Measurements from ENCODE around the gene SPRR1A. TPM values are rescaled to one million over a fixed set of nuclear protein-coding genes. Genes with fewer than 3 reads are reported as not detected.

The SPRR1A gene
- total and polyA plus RNA-seq, 4 donors: not detected

DNA sequence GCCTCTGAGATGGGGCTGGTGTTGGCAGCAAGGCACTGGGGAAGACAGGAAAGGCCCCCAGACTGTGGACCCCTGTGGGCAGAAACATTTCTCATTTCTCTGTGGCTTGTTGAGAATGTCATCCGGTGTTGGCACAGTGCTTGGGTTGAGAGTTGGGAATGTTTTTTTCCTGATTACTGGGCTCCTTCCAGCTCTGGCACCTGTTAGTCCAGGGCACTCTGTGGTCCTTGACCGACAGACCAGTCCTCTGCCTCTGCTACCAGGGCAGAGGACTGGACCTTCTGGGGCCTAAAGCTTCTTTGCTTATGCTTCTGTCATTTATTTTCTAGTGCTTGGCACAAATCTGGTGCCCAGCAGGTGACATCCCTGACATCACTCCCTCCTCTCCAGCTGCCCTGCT is 41.7 kb upstream of the SPRR1A start:
- ATAC-seq (ENCODE audit: insufficient read depth, low FRiP score) (no peak), DNase-seq (no peak)
- Histone ChIP-seq H3K27me3 (ENCODE audit: control insufficient read depth in 3 of 3, insufficient read depth in 3 of 3, low read length in 2 of 3) (no peaks in the 10 kb centered on the region), H3K9me3 (ENCODE audit: control insufficient read depth in 4 of 4, insufficient read depth in 3 of 4, low read length in 3 of 4) (peaks cover 0 to 8% (median 0%) of the 10 kb centered on the region in 4 donors), H3K4me1 (ENCODE audit: control insufficient read depth in 5 of 5, insufficient read depth in 5 of 5, low read length in 5 of 5) (no peaks in the 10 kb centered on the region), H3K4me3 (no peak overlapping the region), H3K27ac (ENCODE audit: low read depth in 1 of 2, low read length in 1 of 2) (no peak overlapping the region), H3K36me3 (ENCODE audit: control insufficient read depth in 4 of 4, insufficient read depth in 4 of 4, low read length in 4 of 4) (no peaks in the 10 kb centered on the region), H3K9ac (ENCODE audit: insufficient read depth in 1 of 2, low read length in 2 of 2) (no peak overlapping the region)
- TF ChIP-seq, protein P1, sequence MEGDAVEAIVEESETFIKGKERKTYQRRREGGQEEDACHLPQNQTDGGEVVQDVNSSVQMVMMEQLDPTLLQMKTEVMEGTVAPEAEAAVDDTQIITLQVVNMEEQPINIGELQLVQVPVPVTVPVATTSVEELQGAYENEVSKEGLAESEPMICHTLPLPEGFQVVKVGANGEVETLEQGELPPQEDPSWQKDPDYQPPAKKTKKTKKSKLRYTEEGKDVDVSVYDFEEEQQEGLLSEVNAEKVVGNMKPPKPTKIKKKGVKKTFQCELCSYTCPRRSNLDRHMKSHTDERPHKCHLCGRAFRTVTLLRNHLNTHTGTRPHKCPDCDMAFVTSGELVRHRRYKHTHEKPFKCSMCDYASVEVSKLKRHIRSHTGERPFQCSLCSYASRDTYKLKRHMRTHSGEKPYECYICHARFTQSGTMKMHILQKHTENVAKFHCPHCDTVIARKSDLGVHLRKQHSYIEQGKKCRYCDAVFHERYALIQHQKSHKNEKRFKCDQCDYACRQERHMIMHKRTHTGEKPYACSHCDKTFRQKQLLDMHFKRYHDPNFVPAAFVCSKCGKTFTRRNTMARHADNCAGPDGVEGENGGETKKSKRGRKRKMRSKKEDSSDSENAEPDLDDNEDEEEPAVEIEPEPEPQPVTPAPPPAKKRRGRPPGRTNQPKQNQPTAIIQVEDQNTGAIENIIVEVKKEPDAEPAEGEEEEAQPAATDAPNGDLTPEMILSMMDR (IDR thresholded peaks at IDR 0.05; ENCODE audit: control extremely low read depth, extremely low read depth): no peak
- 68 to 88% methylated on average over 2 of the region's 2 CpGs for WGBS, 2 donors

- Histone ChIP-seq H3K27me3 (ENCODE audit: control insufficient read depth in 3 of 3, insufficient read depth in 3 of 3, low read length in 2 of 3) (no peaks in the 10 kb centered on the region), H3K9ac (ENCODE audit: insufficient read depth in 1 of 2, low read length in 2 of 2) (no peak overlapping the region), H3K4me1 (ENCODE audit: control insufficient read depth in 5 of 5, insufficient read depth in 5 of 5, low read length in 5 of 5) (no peaks in the 10 kb centered on the region), H3K36me3 (ENCODE audit: control insufficient read depth in 4 of 4, insufficient read depth in 4 of 4, low read length in 4 of 4) (no peaks in the 10 kb centered on the region), H3K9me3 (ENCODE audit: control insufficient read depth in 4 of 4, insufficient read depth in 3 of 4, low read length in 3 of 4) (peaks cover 0 to 5% (median 0%) of the 10 kb centered on the region in 4 donors), H3K4me3 (no peak overlapping the region), H3K27ac (ENCODE audit: low read depth in 1 of 2, low read length in 1 of 2) (no peak overlapping the region)
- 73 to 83% methylated on average over 3 of the region's 3 CpGs for WGBS, 2 donors
- ATAC-seq (ENCODE audit: insufficient read depth, low FRiP score) (no peak), DNase-seq (no peak)
- TF ChIP-seq, protein P1 (IDR thresholded peaks at IDR 0.05; ENCODE audit: control extremely low read depth, extremely low read depth): no peak
Measured at GRCh38 chr1:152946248-152946647, 37.6 kb upstream of the SPRR1A start.

- Histone ChIP-seq H3K36me3 (ENCODE audit: control insufficient read depth in 4 of 4, insufficient read depth in 4 of 4, low read length in 4 of 4) (no peaks in the 10 kb centered on the region), H3K4me3 (no peak within 1 kb of the TSS), H3K27me3 (ENCODE audit: control insufficient read depth in 3 of 3, insufficient read depth in 3 of 3, low read length in 2 of 3) (no peaks in the 10 kb centered on the region), H3K9ac (ENCODE audit: insufficient read depth in 1 of 2, low read length in 2 of 2) (no peak within 1 kb of the TSS), H3K9me3 (ENCODE audit: control insufficient read depth in 4 of 4, insufficient read depth in 3 of 4, low read length in 3 of 4) (peaks cover 0 to 5% (median 0%) of the 10 kb centered on the region in 4 donors), H3K4me1 (ENCODE audit: control insufficient read depth in 5 of 5, insufficient read depth in 5 of 5, low read length in 5 of 5) (no peaks in the 10 kb centered on the region), H3K27ac (ENCODE audit: low read depth in 1 of 2, low read length in 1 of 2) (no peak within 1 kb of the TSS)
- no peak for DNase-seq
- no peak for ATAC-seq (ENCODE audit: insufficient read depth, low FRiP score)
- 71 to 76% methylated on average over 4 of the region's 4 CpGs for WGBS, 2 donors
- TF ChIP-seq, protein P1 (IDR thresholded peaks at IDR 0.05; ENCODE audit: control extremely low read depth, extremely low read depth): no peak
Measured at GRCh38 chr1:152946651-152947256, 37.1 kb upstream of the SPRR1A start, which contains the start of gene SPRR5. SPRR5 (plus strand) TSS chr1:152947206; CDS start chr1:152948555, 1,349 bp downstream.

GRCh38 chr1:152951711-152952110 is 32.2 kb upstream of the SPRR1A start:
- Histone ChIP-seq H3K36me3 (ENCODE audit: control insufficient read depth in 4 of 4, insufficient read depth in 4 of 4, low read length in 4 of 4) (no peaks in the 10 kb centered on the region), H3K27me3 (ENCODE audit: control insufficient read depth in 3 of 3, insufficient read depth in 3 of 3, low read length in 2 of 3) (peaks cover 0 to 5% (median 0%) of the 10 kb centered on the region in 3 donors), H3K9me3 (ENCODE audit: control insufficient read depth in 4 of 4, insufficient read depth in 3 of 4, low read length in 3 of 4) (peaks cover 0 to 6% (median 0%) of the 10 kb centered on the region in 4 donors), H3K9ac (ENCODE audit: insufficient read depth in 1 of 2, low read length in 2 of 2) (no peak overlapping the region), H3K4me1 (ENCODE audit: control insufficient read depth in 5 of 5, insufficient read depth in 5 of 5, low read length in 5 of 5) (no peaks in the 10 kb centered on the region), H3K27ac (ENCODE audit: low read depth in 1 of 2, low read length in 1 of 2) (no peak overlapping the region), H3K4me3 (no peak overlapping the region)
- DNase-seq: no peak
- no peak for ATAC-seq (ENCODE audit: insufficient read depth, low FRiP score)
- TF ChIP-seq, protein P1 (IDR thresholded peaks at IDR 0.05; ENCODE audit: control extremely low read depth, extremely low read depth): no peak
- 77 to 86% methylated on average over 5 of the region's 5 CpGs for WGBS, 2 donors

All from lung (tissue), 12 donors.